Tibial artery (tissue), 4 donors: Measurements from ENCODE around the gene TPM1.

Experiments used
- DNase-seq, 2 donors: peaks; one replicate each; pipeline ENCODE4 v3.0.0-alpha.2; 2019
- H3K27ac ChIP-seq, 2 donors: fragments of 200-600 bp; sonication (generic) in 1 of 2; 1 replicate in 1 of 2; 2 replicates in 1 of 2; pipeline ENCODE4 v1.5.1; 2018 to 2019; ENCODE audit warnings: mild to moderate bottlenecking in 1 of 2
- H3K27me3 ChIP-seq, 2 donors: fragments of 200-600 bp; sonication (generic) in 1 of 2; one replicate each; pipeline versions ENCODE4 v1.5.1 to v1.6.0; 2016 to 2019
- H3K36me3 ChIP-seq, 3 donors: fragments of 200-600 bp; sonication (generic) in 2 of 3; one replicate each; pipeline ENCODE4 v1.5.1; 2016 to 2019; ENCODE audit warnings: mild to moderate bottlenecking in 2 of 3
- H3K4me1 ChIP-seq, 4 donors: fragments of 200-600 bp; sonication (generic) in 2 of 4; 1 replicate in 3 of 4; 2 replicates in 1 of 4; pipeline ENCODE4 v1.5.1; 2016 to 2019
- H3K4me3 ChIP-seq, 2 donors: fragments of 200-600 bp; sonication (generic) in 1 of 2; 1 replicate in 1 of 2; 2 replicates in 1 of 2; pipeline ENCODE4 v1.5.1; 2018 to 2019; ENCODE audit warnings: mild to moderate bottlenecking in 2 of 2
- H3K9me3 ChIP-seq, 3 donors: fragments of 200-600 bp; sonication (generic) in 1 of 3; one replicate each; pipeline ENCODE4 v1.5.1; 2016 to 2019
- CTCF ChIP-seq, 2 experiments: fragments of 200-600 bp in 1 of 2; fragments of 450-650 bp in 1 of 2; IDR thresholded peaks; one replicate each; pipeline ENCODE4 v1.5.1; 2017 to 2019; ENCODE audit warnings: antibody characterized with exemption in 2 of 2, mild to moderate bottlenecking in 1 of 2, moderate library complexity in 1 of 2
- intact Hi-C: fragments of 100-400 bp; cut with DNase I; formaldehyde crosslinking; loops from one replicate; pipeline ENCODE4 v1.15.0; 2023; ENCODE audit warnings: low total_unique reads

TPM1 gene

GRCh38 chr15:63088533-63089245 is 46.1 kb downstream of the TPM1 start:
- no peak overlapping the region for H3K27ac ChIP-seq
- no peaks in the 10 kb centered on the region for H3K36me3 ChIP-seq
- H3K9me3 ChIP-seq = no peaks in the 10 kb centered on the region
- no peak for DNase-seq
- H3K27me3 ChIP-seq = no peaks in the 10 kb centered on the region
- H3K4me1 ChIP-seq = peaks cover 0 to 11% (median 5%) of the 10 kb centered on the region in 4 donors
- no peak for TF ChIP-seq CTCF (IDR thresholded peaks at IDR 0.05)
- intact Hi-C loops = loop anchor here (2.0 kb wide), 1 partner anchor 244 kb away; no protein-coding TSS in a partner anchor
- no peak overlapping the region for H3K4me3 ChIP-seq

GRCh38 chr15:63089260-63090043 is 46.9 kb downstream of the TPM1 start:
- Histone ChIP-seq H3K4me1 (peaks cover 0 to 18% (median 9%) of the 10 kb centered on the region in 4 donors), H3K27ac (no peak overlapping the region), H3K4me3 (no peak overlapping the region), H3K27me3 (no peaks in the 10 kb centered on the region), H3K9me3 (no peaks in the 10 kb centered on the region), H3K36me3 (no peaks in the 10 kb centered on the region)
- DNase-seq = no peak
- no peak for TF ChIP-seq CTCF (IDR thresholded peaks at IDR 0.05)
- intact Hi-C loops = loop anchor here (2.0 to 5.0 kb wide), 3 partner anchors 42 to 307 kb away; no protein-coding TSS in a partner anchor

GRCh38 chr15:63090472-63090871 is 47.9 kb downstream of the TPM1 start:
- TF ChIP-seq CTCF (IDR thresholded peaks at IDR 0.05) = no peak
- Histone ChIP-seq H3K4me3 (no peak overlapping the region), H3K9me3 (no peaks in the 10 kb centered on the region), H3K4me1 (peaks cover 0 to 22% (median 9%) of the 10 kb centered on the region in 4 donors), H3K27me3 (no peaks in the 10 kb centered on the region), H3K27ac (no peak overlapping the region), H3K36me3 (no peaks in the 10 kb centered on the region)
- intact Hi-C loops = loop anchor here (5.0 kb wide), 2 partner anchors 43 to 308 kb away; no protein-coding TSS in a partner anchor
- no peak for DNase-seq

GRCh38 chr15:63090887-63091286 is 48.3 kb downstream of the TPM1 start:
- Histone ChIP-seq H3K9me3 (no peaks in the 10 kb centered on the region), H3K27me3 (no peaks in the 10 kb centered on the region), H3K36me3 (no peaks in the 10 kb centered on the region), H3K4me3 (no peak overlapping the region), H3K4me1 (peaks cover 0 to 22% (median 9%) of the 10 kb centered on the region in 4 donors), H3K27ac (no peak overlapping the region)
- TF ChIP-seq CTCF (IDR thresholded peaks at IDR 0.05) = no peak
- no peak for DNase-seq
- intact Hi-C loops = loop anchor here (5.0 kb wide), 2 partner anchors 44 to 309 kb away; no protein-coding TSS in a partner anchor

- intact Hi-C loops = loop anchor here (5.0 kb wide), 2 partner anchors 45 to 310 kb away; no protein-coding TSS in a partner anchor
- Histone ChIP-seq H3K4me3 (no peak overlapping the region), H3K36me3 (no peaks in the 10 kb centered on the region), H3K9me3 (no peaks in the 10 kb centered on the region), H3K27ac (no peak overlapping the region), H3K4me1 (peaks cover 0 to 22% (median 9%) of the 10 kb centered on the region in 4 donors), H3K27me3 (no peaks in the 10 kb centered on the region)
- TF ChIP-seq CTCF (IDR thresholded peaks at IDR 0.05) = no peak
- no peak for DNase-seq
These were observed 49.3 kb downstream of the TPM1 start for GRCh38 chr15:63091679-63092446.
